HG02852 (cell line): ENCODE results near the gene SBNO2.
A peak's percentile ranks its signal among the peaks of the same experiment; 100 is the strongest.
"Not testable (repeated sequence)": the region's sequence is repeated elsewhere in the genome, so short reads cannot be mapped to it uniquely, and the experiment has no call there.

Source experiments
- ATAC-seq: cut with Tn5 transposase; IDR thresholded peaks from one replicate; pipeline ENCODE4 v1.9.1; 2021; ENCODE audit warnings: mild to moderate bottlenecking, moderate library complexity; ENCODE audit not compliant: unreplicated experiment

The SBNO2 gene

GRCh38 chr19:1139126-1139525, 34.9 kb downstream of the SBNO2 start:
- no peak for ATAC-seq

GRCh38 chr19:1138121-1138520, 35.9 kb downstream of the SBNO2 start:
- no peak for ATAC-seq

GRCh38 chr19:1136621-1137317, 37.3 kb downstream of the SBNO2 start:
- no peak for ATAC-seq

DNA sequence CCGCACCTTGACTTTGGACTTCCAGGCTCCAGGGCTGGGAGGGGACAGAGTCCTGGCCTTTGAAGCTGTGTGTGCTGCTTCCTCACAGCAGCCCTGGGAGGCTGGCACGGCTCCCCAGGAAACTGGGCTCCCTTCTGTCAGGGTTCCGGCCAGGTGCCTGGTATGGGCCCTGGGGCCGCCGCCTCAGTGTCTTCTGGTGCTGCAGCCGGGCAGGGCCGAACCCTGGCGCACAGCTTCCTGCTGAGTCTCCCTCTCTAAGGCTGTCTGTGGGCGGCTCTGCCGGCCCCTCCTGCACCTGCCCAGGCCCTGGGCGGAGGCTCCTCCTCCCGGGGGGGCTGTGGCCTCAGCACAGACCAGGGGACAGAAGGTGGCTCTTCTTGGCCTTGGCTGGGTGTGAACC, 37.9 kb downstream of the SBNO2 start:
- ATAC-seq, result no peak

- ATAC-seq, result no peak
Observed at GRCh38 chr19:1135454-1135853, 38.6 kb downstream of the SBNO2 start.

DNA sequence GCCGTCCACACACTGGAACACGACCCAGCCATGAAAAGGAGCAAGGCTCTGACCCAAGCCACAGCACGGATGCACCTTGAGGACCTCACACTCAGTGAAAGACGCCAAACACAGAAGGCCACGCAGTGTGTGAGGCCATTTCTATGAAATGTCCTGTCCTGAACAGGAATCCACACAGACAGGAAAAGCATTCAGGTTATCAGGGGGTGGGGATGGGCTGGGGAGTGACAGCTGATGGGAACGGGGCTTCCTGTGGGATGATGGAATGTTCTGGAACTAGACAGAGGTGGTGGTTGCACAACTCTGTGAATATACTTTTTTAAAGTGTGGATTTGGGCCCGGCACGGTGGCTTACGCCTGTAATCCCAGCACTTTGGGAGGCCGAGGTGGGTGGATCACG, 39.6 kb downstream of the SBNO2 start:
- ATAC-seq, result no peak

DNA sequence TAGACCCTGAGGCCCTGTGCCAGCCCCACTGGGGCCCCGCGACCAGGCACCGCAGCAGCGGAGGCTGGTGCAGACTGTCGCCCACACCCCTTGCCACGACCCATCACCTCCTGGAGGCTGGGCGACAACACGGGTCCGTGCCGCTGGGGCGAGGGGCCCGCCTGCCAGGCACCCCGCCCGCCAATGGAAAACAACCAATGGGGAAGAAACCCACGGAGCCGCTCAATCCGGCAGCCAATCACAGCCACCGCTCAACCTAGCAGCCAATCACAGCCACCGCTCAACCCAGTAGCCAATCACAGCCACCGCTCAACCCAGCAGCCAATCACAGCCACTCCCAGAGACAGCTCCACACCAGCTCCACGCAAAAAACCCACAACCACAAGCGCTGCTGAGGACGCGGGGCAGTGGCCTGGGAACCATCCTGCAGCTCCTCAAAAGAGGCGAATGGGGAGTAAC, 40.6 kb downstream of the SBNO2 start:
- peak; percentile 54 for ATAC-seq

DNA sequence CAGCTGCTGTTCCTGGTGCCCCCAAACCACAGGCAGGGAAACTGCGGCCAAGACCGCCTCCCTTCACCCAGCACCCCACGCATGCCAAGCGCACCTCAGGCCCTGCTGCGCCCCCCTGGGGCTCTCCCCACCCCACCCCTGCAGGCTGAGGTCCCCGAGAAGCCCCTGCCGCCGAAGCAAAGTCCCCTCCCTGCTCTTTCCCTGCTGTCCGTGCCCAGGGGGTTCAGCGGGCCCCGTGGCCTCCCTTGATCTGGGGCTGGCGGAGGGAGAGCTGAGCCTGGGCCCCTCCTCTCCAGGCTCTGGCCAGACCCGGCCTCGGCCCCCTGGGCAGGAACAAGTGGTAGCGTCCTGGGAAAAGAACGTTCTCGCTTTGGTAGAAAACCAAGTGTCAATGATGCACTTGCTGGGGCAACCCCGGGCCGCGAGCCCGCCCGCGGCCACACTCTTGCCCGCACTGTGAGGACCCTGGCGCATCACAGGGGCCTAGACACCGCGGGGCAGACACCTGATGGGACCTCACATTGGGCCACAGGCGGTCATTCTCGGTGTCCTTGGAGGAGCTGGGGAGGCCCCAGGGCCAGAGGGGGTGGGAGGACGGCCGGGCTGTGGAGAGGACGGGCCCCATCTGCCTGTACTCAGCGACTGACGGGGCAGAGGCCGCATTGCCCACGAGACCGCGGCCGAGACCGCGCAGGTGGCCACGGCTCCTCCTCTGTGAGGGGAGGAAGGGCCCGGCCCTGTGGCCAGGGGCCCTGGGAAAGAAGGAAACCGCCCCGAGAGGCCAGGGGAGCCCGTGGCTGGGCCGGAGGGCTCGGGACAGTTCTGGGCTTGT, 41.3 kb downstream of the SBNO2 start:
- peak; percentile 4 for ATAC-seq

DNA sequence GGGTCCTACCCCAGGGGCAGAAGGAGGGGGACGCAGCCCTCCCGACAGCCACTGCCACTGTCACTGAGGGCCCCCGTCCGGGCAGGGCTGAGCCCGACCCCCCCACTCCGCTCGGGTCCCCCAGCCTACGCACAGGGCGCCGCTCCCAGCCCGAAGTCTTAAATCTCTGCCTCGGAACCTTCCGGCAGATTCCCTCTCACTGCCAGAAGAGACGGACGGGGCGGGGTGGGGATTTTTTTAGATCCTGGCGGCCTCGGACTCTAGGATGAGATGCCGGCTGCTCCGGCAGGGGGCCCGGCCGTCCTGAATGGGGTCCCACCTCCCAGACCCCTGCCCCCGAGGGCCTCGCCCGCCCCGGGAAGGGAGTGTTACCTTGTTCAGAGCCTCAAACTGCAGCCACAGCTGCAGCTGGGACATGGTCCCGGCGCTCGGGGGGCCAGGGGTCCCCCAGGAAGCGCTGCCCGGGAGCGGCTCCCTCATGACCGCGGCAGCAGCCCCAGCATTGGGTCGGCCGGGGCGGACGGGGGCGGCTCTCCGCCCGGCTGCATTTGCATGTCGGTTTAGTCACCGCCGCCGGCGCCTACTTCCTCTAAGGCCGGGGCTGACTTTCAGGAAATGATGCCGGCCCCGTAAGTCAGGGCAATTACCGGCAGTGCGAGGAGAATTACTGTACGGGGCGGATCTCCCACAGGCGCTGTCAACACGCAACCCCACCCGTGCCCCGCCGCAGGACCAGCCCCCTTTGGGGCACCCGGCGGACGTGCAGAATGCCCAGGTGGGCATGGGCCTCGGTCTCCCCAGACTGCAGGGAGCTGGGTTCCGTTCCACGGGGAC, 42.1 kb downstream of the SBNO2 start:
- ATAC-seq, result peak; percentile 50

DNA sequence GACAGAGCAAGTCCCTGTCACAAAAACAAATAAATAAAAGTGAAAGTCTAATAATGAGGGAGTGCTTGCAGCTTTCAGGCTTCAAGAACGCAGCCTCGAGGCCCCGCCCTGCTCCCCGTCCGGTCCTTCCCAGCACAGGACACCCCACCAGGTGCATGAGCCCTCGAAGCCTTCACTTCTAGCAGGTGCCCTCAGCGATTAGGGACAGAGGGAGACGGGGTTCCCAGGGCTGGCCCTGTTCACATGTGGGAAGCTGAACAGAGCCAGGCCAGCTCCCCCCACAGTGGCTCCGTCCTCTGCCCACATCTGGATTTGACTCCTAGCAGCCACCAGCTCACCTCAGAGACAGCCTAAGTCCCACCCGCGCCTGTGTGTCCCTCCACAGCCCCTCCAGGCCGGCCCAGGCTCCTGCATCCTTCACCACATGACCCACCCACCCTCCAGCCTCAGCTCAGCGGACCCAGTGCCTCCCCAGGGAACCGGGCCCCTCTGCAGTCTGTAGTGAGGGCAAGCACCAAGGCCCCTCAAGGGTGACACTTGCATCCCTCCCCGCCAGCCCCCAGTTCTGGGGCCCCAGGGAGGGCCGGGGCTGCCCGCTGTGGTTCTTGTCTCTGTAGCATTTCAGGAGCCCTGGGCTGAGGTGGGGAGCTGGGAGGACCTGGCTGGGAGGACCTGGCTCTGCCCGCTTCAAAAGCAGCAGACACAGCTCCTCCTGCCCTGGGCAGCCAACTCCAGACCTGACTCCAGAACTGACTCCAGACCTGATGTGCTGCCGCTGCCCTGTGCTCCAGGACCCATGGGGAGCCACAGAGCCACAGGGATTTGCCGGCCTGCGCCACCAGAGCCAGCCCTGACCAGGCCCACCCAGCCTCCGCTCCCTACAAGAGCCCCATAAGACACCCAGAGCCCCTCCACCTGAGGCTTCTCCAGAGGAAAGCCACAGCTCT, 43.0 kb downstream of the SBNO2 start:
- ATAC-seq, result no peak

- no peak for ATAC-seq
Observed at GRCh38 chr19:1129535-1129934, 44.5 kb downstream of the SBNO2 start.

DNA sequence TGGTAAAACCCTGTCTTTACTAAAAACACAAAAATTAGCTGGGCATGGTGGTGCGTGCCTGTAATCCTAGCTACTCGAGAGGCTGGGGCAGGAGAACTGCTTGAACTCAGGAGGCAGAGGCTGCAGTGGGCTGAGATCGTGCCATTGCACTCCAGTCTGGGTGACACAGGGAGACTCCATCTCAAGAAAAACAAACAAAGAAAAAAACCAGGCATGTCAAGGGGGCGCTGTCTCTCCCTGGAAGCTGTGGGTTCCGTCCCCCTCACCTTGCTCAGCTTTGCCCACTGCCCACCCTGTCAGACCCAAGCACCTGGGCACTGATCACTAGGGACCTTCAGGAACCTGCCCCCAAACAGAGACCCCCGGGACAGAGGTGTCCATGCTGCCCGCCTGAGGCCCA, 45.0 kb downstream of the SBNO2 start:
- not testable (repeated sequence) for ATAC-seq

GRCh38 chr19:1128106-1128505, 46.0 kb downstream of the SBNO2 start:
- ATAC-seq, result no peak

DNA sequence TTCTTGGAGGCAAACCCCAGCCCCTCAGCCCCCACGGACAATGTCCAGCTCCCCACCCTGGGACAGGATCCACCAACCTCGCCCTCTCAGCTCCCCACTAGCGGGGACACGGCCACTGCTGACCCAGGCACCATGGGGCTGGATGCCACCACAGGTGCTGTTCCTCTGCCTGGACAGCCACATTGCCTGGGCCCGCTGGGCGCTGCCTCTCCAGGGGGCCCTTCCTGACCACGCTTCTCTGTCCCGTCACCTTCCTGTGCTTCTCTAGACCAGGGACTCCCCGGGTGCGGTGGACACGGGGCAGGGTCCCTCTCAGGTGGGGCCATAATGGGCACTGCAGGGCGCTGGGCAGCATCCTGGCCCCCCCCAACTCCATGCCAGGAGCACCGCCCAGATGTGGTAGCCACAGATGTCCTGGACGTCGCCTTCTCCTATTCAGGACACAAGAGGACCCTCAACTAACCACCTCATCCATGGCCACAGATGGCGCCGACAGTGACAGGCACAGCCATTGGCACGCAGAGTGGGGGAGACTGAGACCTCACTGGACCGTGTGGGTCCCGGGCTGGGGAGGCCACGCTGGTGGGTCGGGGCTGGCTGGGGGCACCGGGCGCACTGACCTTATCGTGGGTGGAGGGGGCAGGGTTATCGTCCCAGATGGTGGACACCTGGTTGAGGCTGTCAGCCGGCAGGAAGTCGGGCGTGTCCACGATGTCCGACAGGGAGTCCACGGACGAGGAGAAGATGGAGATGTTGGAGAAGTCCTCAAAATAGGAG, 46.9 kb downstream of the SBNO2 start:
- ATAC-seq, result no peak

DNA sequence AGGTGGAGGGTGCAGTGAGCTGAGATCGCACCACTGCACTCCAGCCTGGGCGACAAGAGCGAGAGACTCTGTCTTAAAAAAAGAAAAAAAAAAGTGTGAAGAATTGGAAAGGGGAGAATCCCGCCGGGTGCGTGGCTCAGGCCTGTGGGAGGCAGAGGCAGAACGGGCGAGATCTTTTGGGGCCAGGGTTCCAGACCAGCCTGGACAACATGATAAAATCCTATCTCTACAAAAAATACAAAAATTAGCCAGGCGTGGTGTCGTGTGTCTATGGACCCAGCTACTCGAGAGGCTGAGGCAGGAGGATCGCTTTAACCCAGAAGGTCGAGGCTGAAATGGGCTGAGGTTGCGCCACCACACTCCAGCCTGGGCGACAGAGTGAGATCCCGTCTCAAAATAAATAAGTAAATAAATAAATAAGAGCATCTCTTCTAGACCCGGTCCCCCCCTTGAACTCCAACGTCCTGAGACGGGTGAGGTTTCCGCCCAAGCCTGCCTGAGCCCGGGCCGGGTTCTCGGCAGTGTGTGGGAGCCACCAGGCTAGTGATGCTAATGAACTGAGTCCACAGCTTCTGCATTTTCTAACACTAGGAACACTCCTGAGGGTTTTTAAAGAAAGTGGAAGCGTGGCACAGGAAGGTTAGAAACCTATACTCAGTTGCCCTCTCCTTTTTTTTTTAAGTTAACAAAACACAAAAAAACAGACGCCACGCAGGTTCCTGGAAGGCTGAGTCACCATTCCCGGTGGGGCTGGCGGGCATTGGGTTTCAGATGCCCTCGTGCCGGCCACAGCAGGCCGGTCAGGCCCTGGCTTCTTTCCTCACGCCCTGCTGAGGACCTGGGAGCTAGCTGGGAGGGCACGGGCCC, 48.2 kb downstream of the SBNO2 start:
- ATAC-seq, result no peak

DNA sequence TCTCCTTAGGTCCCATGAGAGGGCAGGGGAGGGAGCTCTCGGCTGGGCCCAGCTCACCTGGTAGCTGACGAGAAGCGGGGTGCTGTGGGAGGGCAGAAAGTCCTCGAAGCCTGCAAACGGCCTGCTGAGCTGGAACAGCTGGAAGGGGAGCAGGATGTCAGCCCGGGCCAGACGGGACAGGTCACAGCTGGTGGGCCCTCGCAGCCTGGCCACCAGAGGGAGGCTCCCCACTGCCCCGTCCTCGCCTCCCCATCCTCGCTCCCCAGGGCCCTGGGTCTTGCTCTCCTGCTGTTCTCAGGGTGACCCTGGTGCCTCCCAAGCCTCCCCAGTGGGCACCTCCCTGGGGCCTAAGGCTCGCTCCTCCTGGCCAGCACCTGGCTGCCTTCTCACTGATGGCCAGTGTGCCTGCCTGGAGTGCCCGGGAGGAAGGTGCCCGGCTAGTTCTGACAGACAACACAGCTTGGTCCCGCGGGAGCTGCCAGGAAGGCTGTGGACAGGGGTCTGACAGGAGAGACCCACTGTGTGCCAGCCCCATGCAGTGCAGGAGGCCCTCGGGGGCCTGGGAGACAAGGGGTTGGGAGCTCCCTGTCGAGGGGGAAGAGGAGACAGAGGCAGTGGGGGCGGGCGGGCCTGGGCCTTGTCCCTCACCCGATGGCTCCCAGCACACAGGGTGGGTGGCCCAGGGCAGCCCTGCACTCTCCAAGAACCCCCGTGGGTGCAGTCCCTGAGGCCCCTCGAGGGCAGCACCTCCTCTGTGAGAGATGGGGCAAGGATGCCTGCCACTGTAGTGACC, 50.0 kb downstream of the SBNO2 start:
- ATAC-seq, result no peak

GRCh38 chr19:1123381-1123780, 50.7 kb downstream of the SBNO2 start:
- ATAC-seq, result no peak

DNA sequence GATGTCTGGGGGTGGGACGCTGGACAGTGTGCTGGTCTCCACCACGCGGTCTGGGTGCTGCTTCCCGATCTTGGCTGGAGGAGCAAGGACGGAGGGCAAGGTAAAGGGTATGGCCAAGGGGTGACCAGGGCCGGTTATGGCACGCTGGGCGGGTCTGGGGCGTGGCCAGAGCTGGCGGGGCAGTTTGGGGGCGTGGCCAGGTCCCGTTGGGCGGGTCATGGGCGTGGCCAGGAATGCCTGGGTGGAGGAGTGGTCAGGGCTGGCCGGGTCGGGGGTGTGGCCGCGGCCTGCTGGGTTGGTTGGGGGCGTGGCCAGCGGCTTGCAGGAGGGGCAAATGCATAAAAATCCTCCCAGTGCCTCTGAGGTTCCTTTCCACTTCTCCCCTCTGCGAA, 51.1 kb downstream of the SBNO2 start:
- no peak for ATAC-seq
